HG03439 (cell line): ENCODE results near the gene PRDM7.
"Not testable (repeated sequence)": the region's sequence is repeated elsewhere in the genome, so short reads cannot be mapped to it uniquely, and the experiment has no call there.

Experiments used
- ATAC-seq: cut with Tn5 transposase; IDR thresholded peaks from one replicate; pipeline ENCODE4 v1.9.1; 2021; ENCODE audit warnings: mild to moderate bottlenecking, moderate library complexity; ENCODE audit not compliant: unreplicated experiment

PRDM7 gene

DNA sequence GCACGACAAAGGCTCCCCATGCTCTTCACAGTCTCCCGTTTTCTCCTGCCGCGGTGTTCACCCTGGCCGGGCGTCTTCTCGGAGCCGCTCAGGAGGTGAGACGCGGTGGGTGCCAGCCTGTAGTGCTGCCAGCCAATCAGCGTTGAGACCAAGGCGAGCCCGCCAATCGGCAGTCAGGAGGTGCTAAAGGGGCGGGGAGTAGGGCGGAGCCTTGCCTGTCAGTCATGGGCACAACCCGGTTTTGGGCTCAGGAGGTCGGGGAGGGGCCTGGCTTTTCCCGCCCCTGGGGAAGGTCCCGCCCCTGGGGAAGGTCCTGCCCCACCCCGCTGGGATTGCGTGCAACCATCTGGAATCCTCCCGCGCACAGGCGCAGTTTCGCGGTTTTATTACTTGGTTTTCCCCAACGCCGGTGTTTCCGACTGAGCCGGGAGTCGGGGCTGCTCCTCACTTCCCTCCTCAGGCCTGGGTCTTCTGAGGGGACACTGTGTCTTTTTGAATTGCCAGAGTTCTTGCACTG lies at the start of gene PRDM7:
Gene PRDM7, minus strand, starts transcription at position 92 of the 517 bp plus-strand sequence. CDS start 1,421 bp downstream, outside the sequence.
- peak; percentile 82 for ATAC-seq

DNA sequence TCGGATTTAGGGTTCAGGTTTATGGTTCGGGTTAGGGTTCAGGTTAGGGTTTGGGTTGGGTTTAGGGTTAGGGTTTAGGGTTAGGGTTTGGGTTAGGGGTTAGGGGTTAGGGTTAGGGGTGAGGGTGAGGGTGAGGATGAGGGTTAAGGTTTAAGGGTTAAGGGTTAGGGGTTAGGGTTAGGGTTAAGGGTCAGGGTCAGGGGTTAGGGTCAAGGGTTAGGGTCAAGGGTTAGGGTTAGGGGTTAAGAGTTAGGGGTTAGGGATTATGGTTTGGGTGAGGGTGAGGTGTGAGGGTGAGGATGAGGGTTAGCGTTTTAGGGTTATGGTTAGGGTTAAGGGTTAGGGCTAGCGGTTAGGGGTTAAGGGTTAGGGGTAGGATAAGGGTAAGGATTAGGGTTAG lies 44.7 kb upstream of the PRDM7 start:
- ATAC-seq: not testable (repeated sequence)

DNA sequence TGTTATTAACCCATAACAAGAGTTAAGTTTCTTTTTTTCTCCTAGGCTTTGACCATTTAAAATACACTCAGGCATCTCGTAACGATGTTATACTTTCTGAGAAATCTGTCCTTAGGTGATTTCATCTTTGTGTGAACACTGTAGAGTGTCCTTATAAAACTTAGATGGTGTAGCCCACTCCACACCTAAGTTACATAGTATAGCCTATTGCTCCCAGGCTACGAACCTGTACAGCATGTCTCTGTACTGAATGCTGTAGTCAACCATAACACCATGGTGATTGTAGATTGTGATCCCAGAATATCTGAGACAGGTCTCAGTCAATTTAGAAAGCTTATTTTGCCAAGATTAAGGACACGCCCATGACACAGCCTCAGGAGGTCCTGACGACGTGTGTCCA lies 30.5 kb upstream of the PRDM7 start:
- not testable (repeated sequence) for ATAC-seq

DNA sequence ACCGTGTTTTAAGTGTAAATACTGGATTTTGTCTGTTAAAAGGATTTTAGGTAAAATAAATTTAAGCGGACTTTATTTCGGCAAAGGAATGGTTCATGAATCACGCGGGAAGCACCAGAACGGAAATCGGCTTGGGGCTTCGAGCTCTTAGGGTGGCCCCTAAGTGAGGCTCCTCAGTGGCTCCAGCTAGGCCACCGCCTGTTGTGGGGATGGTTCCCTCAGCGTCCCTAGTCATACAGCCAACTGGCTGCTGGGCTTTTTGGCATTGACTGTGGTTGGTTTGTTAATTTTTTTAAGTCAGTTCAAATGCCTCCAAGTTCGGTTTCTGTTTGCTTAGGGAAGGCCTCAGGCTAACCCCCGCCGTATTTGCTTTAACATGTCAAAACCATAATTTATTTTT lies 29.9 kb upstream of the PRDM7 start:
- ATAC-seq: not testable (repeated sequence)

DNA sequence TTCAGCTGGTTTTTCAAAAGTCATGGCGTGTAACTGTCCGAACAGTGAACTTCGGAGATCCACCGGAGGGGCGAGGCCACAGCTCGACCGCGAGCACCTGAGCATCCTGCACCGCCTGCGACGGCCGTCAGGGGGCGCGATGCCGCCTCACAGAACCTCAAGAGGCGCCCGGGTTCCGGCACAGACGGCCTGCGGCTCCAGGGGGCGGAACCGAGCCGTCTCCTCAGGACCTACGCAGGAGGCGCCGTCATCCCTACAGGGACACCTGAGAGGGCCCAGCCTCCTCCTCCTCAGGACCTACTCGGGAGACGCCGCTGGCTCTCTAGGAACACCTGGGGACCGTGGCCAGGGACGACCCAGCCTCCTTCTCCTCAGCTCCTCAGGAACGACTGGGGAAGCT lies 29.1 kb upstream of the PRDM7 start:
- ATAC-seq: not testable (repeated sequence)

DNA sequence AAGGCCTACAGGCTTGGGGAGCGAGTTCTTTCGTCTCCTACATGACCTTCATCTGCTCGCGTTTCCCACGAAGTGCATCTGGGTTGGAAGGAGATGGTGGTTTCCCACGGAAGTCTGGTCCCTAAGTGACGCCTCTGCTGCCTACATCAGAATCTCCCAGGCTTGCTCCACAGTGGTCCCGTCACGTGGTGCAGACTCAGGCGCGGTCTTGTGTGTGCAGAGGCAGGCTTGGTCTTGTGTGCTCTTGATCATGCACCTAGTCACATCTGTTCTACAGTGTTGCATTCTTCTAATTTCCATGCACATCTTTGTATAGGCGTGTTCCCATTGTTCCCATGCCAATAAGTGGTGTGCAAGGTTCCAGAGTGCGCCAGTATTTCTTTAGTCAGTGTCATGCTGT lies 27.6 kb upstream of the PRDM7 start:
- ATAC-seq: not testable (repeated sequence)

DNA sequence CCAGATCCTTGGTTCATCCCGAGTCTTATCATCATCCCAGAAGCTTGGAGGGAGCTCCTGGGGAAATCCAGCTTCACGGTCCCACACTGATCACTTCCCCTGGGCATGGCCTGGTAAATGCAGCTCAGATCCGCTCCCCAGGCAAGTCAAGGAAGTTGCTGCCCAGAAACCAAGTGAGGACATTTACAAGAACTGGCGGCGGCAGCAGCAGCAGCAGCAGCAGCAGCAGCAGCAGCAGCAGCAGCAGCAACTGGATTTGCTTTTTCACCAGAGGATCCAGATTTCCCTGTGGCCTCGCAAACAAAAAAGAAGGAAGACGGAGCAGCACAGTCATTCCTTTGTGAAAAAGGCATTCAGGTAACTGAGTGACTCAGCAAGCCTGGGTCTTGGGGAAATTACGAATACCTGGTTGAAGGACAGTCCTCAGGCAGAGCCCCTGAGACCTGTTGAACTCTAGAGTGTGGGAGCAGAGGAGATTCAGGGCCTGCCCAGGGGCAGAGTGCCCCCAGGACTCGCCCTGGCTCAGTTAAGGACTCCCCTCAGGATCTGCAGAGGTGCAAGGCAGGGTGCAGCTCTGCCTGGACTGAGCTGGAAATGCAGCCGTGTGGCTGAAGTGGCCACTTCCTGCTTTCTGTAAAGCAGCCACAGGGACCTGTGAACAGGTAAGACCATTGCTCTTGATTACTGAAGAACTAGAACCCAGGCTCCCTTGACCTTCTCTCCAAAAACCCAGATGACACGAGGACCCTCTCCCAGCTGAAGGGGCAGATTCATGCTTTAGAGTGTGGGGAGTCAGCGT lies 25.2 kb upstream of the PRDM7 start:
- not testable (repeated sequence) for ATAC-seq

DNA sequence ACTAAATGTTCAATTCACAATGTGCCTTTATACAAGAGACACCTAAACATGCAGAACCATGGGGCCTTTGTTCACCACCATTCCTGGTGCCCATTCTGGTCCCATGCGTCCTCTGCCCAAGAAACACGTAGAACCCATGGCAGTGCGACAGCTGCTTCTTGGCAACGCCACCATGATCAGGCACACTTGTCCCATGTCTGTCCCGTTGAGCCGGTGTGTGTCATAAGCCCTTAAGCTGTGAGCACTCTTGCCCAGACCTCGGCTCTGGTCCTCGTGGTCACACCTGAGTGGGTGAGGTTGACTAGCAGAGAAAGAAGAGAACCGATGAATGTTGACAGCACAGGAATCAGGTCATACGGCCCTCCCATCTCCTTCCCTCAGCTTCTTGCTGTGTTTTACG lies 24.2 kb upstream of the PRDM7 start:
- not testable (repeated sequence) for ATAC-seq

DNA sequence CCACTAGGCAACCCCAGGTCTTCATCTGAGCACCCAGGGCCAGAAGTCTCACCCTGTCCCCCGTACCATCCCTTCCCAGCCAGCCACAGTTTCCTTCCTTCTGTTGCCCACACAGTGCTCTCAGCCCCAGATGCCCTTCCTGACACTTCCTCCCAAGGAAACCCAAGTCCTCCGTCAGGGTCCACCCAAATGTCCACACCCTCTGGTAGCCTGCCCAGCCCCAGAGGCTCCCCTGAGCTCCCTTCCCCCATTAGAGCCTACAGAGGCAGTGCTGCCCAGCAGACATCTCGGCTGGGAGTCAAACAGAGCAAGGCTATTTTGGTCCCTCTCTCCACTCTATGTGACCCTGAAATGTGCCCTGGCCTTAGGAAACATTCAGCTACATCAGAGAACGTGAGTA lies 23.7 kb upstream of the PRDM7 start:
- not testable (repeated sequence) for ATAC-seq

DNA sequence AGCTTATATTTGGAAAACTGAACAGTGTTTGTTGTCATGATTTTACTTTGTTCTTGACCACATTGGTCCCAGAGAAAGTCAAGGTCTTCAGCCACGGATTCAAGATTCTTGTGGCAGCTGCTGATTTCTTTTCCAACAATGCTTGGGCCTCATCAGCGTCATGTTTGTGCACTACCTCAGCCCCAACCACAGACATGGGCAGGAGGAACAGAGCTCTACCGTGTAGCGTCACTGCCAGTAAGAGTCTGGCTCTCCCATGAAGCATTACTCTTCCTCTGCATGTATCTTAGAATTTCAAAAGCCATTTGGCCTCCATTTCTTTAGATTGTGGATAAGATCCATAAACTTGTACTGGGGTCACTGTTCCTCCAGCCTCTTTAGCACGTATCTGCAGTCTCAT lies 23.1 kb upstream of the PRDM7 start:
- not testable (repeated sequence) for ATAC-seq

DNA sequence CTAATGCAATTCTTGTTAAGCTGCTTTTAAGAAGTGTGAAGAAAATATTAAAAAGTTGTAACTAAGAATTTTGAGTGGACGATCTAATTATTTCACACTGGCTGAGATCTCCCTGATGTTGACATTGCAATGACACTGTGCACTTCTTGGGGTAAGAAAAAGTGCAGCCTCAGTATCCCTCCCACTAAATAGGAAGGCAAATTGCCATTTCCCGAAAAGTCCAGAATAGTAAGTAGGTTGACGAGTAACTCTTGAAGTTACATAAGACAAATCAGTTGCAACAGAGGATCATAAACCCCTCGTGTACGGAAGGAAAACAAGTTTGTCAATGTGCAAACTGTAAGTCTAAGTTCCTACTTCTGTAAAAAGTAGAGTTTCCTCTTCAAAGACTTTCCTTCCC lies 21.8 kb upstream of the PRDM7 start:
- ATAC-seq: not testable (repeated sequence)

DNA sequence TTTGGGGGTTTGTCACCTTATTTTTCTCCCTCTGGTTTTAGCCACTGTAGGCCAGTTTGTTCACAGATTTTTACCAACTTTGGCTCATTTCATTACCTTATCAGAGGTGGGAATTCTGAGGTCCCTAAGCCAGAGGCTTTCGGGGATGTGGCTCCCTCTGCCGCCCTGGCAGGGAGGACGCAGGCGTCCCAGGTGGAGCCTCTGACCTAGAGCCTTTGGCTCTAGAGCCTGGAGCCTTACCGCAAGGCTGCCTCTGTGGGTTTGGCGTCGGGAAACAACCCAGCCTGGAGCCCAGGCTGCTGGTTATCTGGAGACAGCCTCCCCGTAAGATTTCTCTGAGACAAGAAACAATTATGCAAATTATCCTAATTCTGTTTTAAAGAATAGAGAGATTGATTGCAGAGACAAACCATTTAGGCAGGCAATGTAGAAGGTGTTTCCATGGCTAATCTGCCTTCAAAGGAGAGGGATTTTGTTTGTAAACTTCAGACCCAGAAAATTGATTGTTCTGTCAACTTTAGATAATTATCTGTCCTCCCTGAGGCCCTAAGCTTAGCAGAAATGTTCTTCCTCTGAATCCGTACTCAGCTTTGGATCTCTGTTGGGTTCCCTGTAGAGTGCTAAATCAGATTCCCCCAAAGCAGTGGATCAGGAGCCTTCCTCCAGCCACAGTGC lies 20.0 kb upstream of the PRDM7 start:
- not testable (repeated sequence) for ATAC-seq

DNA sequence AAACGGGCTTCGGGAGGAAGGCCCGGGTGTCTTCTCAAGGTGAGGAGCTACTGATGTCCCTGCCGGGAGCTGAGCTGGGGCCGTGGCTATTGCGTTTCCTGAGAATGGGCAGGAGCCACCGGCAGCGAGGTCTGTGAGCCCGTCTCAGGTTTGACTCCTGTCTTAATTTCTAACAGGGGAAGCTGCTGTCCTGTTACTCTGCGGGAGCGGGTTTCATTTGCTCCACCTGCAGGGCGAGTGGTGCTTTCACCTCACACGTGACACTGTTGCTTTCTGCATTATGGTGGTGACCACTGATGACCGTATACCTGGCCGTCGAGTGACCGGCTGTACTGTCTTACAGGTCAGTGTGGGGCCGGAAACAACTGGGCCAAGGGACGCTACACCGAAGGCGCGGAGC lies 17.7 kb upstream of the PRDM7 start:
- ATAC-seq: not testable (repeated sequence)

DNA sequence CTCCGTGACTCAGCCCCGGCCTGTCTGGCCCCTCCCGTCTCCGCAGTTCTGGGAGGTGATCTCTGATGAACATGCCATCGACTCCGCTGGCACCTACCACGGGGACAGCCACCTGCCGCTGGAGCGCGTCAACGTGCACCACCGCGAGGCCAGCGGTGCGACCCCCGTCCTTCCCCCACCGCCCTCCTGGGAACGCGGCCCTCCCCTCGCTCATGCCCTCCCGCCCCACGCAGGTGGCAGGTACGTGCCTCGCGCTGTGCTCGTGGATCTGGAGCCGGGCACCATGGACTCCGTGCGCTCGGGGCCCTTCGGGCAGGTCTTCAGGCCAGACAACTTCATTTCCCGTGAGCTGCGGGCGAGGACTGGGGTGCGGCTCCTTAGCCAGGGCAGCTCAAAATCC lies 17.2 kb upstream of the PRDM7 start:
- not testable (repeated sequence) for ATAC-seq

DNA sequence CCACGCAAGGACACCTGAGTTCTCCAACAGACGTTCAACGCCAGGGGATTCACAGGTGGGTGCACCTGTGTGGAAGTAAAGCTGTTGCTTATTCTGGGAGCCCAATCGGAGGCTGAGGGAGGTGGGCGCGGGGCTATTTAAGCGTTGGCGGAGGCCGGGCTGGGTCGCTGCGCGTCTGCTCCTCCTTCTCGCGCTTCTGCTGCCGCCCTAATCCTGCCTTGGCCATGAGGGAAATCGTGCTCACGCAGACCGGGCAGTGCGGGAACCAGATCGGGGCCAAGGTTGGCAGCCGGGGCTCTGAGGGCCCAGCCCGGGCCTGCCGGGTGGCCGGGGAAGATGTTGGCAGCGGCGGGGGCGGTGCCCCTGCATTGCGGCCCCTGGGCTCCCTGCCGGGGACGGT lies 16.7 kb upstream of the PRDM7 start:
- not testable (repeated sequence) for ATAC-seq

DNA sequence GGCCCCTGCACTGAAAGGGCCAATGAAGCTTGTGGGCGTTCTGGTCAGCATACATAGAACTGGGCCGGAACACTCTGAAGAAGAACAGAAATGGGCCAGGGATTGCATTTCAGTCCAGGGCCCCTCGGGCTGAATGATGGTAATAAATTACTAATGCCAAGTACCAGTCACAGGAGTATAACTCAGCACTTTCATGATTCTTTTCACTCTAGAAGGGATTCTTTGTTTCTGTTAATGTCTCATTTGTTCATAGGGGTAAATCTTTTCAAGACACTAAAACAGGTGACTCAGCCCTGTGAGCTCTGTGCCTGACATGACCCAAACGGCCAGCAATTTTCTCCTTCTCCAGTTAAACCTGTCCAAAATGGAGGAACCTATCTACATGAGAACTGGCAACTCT lies 15.7 kb upstream of the PRDM7 start:
- ATAC-seq: not testable (repeated sequence)

DNA sequence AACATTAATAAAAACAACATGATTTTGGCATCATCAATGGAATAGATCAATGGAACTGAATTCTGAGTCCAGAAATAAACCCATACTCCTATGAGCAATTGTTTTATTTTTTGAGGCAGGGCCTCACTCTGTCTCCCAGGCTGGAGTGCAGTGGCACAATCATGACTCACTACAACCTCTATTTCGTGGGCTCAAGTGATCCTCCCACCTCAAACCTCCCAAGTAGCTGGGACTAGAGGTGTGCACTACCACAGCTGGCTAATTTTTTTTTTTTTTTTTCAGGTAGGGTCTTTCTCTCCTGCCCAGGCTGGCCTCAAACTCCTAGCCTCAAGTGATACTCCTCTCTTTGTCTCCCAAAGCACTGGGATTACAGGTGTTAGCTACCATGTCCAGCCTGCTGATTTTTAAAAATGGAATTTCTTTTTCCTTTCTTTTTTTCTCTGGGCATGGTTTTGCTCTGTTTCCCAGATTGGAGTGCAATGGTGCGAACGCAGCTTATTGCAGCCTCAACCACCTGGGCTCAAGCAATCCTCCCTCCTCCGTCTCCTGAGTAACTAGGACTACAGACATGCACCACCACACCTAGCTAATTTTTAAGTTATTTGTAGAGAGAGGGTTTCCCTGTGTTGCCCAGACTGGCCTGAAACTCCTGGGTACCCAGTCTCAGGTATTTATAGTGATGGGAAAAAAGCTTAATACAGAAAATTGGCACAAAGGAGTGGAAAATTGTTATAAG lies 7.3 kb upstream of the PRDM7 start:
- no peak for ATAC-seq

DNA sequence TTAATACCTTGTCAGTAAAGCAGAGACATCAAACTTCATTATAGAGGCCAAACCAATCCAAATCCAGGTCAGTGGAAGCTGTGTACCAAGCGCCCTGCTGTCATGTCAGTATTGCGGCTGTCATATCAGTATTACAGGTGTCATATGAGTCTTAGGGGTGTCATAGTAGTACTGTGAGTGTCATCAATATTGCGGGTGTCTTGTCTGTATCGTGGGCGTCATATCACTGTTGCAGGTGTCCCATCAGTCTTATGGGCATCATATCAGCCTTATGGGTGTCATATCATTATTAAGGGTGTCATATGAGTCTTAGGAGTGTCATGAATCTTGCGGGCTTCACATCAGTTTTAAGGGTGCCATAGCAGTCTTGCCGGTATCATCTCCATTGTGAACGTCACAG lies 6.0 kb upstream of the PRDM7 start:
- ATAC-seq: no peak

DNA sequence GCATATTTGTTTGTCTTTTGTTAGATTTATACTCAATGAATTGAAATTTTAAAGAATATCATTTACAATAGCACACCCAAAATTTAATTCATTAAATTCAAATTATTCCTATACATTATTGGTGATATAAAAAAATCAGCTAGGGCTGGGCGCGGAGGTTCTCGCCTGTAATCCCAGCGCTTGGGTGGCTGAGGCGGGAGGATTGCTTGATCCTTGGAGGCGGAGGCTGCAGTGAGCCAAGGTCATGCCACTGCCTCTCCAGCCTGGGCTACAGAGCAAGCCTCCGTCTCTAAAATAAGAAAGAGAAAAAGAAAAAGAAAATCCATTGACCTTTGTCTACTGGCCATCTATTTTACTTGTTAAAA lies 4.5 kb upstream of the PRDM7 start:
- ATAC-seq: no peak

DNA sequence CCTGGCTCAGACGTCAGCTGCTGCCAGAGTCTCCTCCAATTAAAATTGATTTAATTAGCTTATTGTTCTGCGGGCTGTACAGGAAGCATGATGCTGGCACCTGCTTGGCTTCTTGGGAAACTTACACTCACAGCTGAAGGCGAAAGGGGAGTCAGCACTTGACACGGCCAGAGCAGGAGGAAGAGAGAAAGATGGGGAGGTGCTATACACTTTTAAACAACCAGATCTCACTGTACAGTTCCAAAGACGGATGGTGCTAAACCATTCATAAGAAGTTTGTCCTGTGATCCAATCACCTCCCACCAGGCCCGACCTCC lies 1.4 kb upstream of the PRDM7 start:
- ATAC-seq: no peak

DNA sequence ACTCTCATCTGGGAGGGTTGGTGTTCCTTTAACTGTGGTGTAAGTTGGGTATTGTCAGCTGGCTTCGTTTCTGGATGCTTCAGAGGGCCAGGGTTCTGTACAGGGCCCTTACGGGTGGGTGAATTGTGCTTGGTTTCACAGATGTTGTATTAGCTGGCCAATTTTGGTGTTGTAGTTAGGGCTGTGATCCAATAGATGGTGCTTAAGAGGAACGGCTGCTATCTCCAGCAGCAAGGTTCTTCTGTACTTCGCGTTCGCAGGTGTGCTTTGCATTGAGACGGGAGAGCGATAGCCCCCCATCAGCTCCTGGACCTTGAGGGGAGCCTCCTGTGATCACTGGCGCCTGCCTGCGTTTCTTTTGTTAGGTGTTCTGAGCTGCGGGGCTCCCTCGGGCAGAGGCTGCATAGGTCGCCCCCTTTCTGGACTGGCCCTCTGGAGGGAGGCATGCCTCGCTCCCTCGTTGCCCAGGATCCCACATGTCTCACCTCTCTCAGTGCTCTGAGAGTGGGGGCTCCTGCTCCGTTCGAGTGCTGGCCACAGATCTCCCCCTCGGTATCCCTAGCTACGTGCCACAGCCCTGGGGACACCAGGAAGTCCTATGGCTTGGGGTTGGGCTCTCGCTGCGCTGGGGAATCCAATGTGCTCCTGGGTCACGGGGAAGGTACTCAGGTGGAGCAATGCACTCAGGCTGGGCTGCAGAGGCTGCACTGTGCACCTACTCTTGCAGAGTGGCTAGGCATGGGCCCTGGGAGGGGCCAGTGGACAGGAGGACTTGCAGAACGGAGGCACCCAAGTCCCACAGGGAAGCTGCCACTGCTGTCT lies 837 bp upstream of the PRDM7 start:
- peak; percentile 20 for ATAC-seq
